ENCODE results near the gene NDNF. TPM values are rescaled to one million over a fixed set of nuclear protein-coding genes. Genes with fewer than 3 reads are reported as not detected.

The NDNF gene
- total and polyA plus RNA-seq, 2 donors = 2.8 to 3.1 TPM

- no peak overlapping the region for H3K27ac ChIP-seq (ENCODE audit: low read depth in 1 of 2, low read length in 1 of 2)
- H3K4me1 ChIP-seq (ENCODE audit: control insufficient read depth in 2 of 2, insufficient read depth in 2 of 2, low read length in 2 of 2) = no peaks in the 10 kb centered on the region
- no peak overlapping the region for H3K4me3 ChIP-seq (ENCODE audit: low read length in 2 of 2)
- H3K27me3 ChIP-seq (ENCODE audit: control insufficient read depth in 2 of 2, insufficient read depth in 1 of 2, low read length in 1 of 2) = no peaks in the 10 kb centered on the region
- H3K36me3 ChIP-seq (ENCODE audit: control insufficient read depth in 2 of 2, insufficient read depth in 2 of 2, low read length in 1 of 2) = no peaks in the 10 kb centered on the region
- no peaks in the 10 kb centered on the region for H3K9me3 ChIP-seq (ENCODE audit: control insufficient read depth in 2 of 2, insufficient read depth in 1 of 2, low read length in 1 of 2)
- 61% methylated on average over 2 of the region's 2 CpGs for WGBS
- no peak for DNase-seq (ENCODE audit: low read depth in 6 of 9, low spot score in 9 of 9)
These were observed 25.9 kb upstream of the NDNF start for GRCh38 chr4:121098266-121098665.

- H3K4me3 ChIP-seq (ENCODE audit: low read length in 2 of 2) = no peak overlapping the region
- no peaks in the 10 kb centered on the region for H3K36me3 ChIP-seq (ENCODE audit: control insufficient read depth in 2 of 2, insufficient read depth in 2 of 2, low read length in 1 of 2)
These were observed 24.3 kb upstream of the NDNF start for GRCh38 chr4:121096629-121097028.

GRCh38 chr4:121096191-121096590, 23.9 kb upstream of the NDNF start:
- Histone ChIP-seq H3K36me3 (ENCODE audit: control insufficient read depth in 2 of 2, insufficient read depth in 2 of 2, low read length in 1 of 2) (no peaks in the 10 kb centered on the region), H3K4me3 (ENCODE audit: low read length in 2 of 2) (no peak overlapping the region), H3K27ac (ENCODE audit: low read depth in 1 of 2, low read length in 1 of 2) (no peak overlapping the region), H3K27me3 (ENCODE audit: control insufficient read depth in 2 of 2, insufficient read depth in 1 of 2, low read length in 1 of 2) (no peaks in the 10 kb centered on the region), H3K4me1 (ENCODE audit: control insufficient read depth in 2 of 2, insufficient read depth in 2 of 2, low read length in 2 of 2) (no peaks in the 10 kb centered on the region), H3K9me3 (ENCODE audit: control insufficient read depth in 2 of 2, insufficient read depth in 1 of 2, low read length in 1 of 2) (no peaks in the 10 kb centered on the region)
- DNase-seq (ENCODE audit: low read depth in 6 of 9, low spot score in 9 of 9) = no peak

More at GRCh38 chr4:121096629-121097028, 24.3 kb upstream of the NDNF start:
- H3K27me3 ChIP-seq (ENCODE audit: control insufficient read depth in 2 of 2, insufficient read depth in 1 of 2, low read length in 1 of 2) = no peaks in the 10 kb centered on the region
- H3K27ac ChIP-seq (ENCODE audit: low read depth in 1 of 2, low read length in 1 of 2) = no peak overlapping the region
- peak in 2 of 9 donors; percentile 14 to 53 for DNase-seq (ENCODE audit: low read depth in 6 of 9, low spot score in 9 of 9)
- H3K9me3 ChIP-seq (ENCODE audit: control insufficient read depth in 2 of 2, insufficient read depth in 1 of 2, low read length in 1 of 2) = no peaks in the 10 kb centered on the region
- WGBS = 44% methylated on average over 2 of the region's 2 CpGs
- no peaks in the 10 kb centered on the region for H3K4me1 ChIP-seq (ENCODE audit: control insufficient read depth in 2 of 2, insufficient read depth in 2 of 2, low read length in 2 of 2)

GRCh38 chr4:121094297-121094966, 22.1 kb upstream of the NDNF start:
- 95% methylated on average over 3 of the region's 3 CpGs for WGBS
- H3K9me3 ChIP-seq (ENCODE audit: control insufficient read depth in 2 of 2, insufficient read depth in 1 of 2, low read length in 1 of 2) = no peaks in the 10 kb centered on the region

GRCh38 chr4:121093261-121093660, 20.9 kb upstream of the NDNF start:
- Histone ChIP-seq H3K9me3 (ENCODE audit: control insufficient read depth in 2 of 2, insufficient read depth in 1 of 2, low read length in 1 of 2) (no peaks in the 10 kb centered on the region), H3K4me3 (ENCODE audit: low read length in 2 of 2) (no peak overlapping the region), H3K27ac (ENCODE audit: low read depth in 1 of 2, low read length in 1 of 2) (no peak overlapping the region), H3K4me1 (ENCODE audit: control insufficient read depth in 2 of 2, insufficient read depth in 2 of 2, low read length in 2 of 2) (no peaks in the 10 kb centered on the region), H3K36me3 (ENCODE audit: control insufficient read depth in 2 of 2, insufficient read depth in 2 of 2, low read length in 1 of 2) (no peaks in the 10 kb centered on the region), H3K27me3 (ENCODE audit: control insufficient read depth in 2 of 2, insufficient read depth in 1 of 2, low read length in 1 of 2) (no peaks in the 10 kb centered on the region)
- no peak for DNase-seq (ENCODE audit: low read depth in 6 of 9, low spot score in 9 of 9)

More at GRCh38 chr4:121094297-121094966, 22.1 kb upstream of the NDNF start:
- Histone ChIP-seq H3K36me3 (ENCODE audit: control insufficient read depth in 2 of 2, insufficient read depth in 2 of 2, low read length in 1 of 2) (no peaks in the 10 kb centered on the region), H3K27me3 (ENCODE audit: control insufficient read depth in 2 of 2, insufficient read depth in 1 of 2, low read length in 1 of 2) (no peaks in the 10 kb centered on the region), H3K27ac (ENCODE audit: low read depth in 1 of 2, low read length in 1 of 2) (no peak overlapping the region), H3K4me3 (ENCODE audit: low read length in 2 of 2) (no peak overlapping the region), H3K4me1 (ENCODE audit: control insufficient read depth in 2 of 2, insufficient read depth in 2 of 2, low read length in 2 of 2) (no peaks in the 10 kb centered on the region)
- no peak for DNase-seq (ENCODE audit: low read depth in 6 of 9, low spot score in 9 of 9)

- H3K27ac ChIP-seq (ENCODE audit: low read depth in 1 of 2, low read length in 1 of 2) = no peak overlapping the region
- H3K4me3 ChIP-seq (ENCODE audit: low read length in 2 of 2) = no peak overlapping the region
- H3K36me3 ChIP-seq (ENCODE audit: control insufficient read depth in 2 of 2, insufficient read depth in 2 of 2, low read length in 1 of 2) = no peaks in the 10 kb centered on the region
- H3K9me3 ChIP-seq (ENCODE audit: control insufficient read depth in 2 of 2, insufficient read depth in 1 of 2, low read length in 1 of 2) = no peaks in the 10 kb centered on the region
- no peaks in the 10 kb centered on the region for H3K4me1 ChIP-seq (ENCODE audit: control insufficient read depth in 2 of 2, insufficient read depth in 2 of 2, low read length in 2 of 2)
- H3K27me3 ChIP-seq (ENCODE audit: control insufficient read depth in 2 of 2, insufficient read depth in 1 of 2, low read length in 1 of 2) = no peaks in the 10 kb centered on the region
- no peak for DNase-seq (ENCODE audit: low read depth in 6 of 9, low spot score in 9 of 9)
These were observed 19.6 kb upstream of the NDNF start for GRCh38 chr4:121091941-121092340.

- DNase-seq (ENCODE audit: low read depth in 6 of 9, low spot score in 9 of 9) = no peak
- Histone ChIP-seq H3K4me1 (ENCODE audit: control insufficient read depth in 2 of 2, insufficient read depth in 2 of 2, low read length in 2 of 2) (no peaks in the 10 kb centered on the region), H3K4me3 (ENCODE audit: low read length in 2 of 2) (no peak overlapping the region), H3K36me3 (ENCODE audit: control insufficient read depth in 2 of 2, insufficient read depth in 2 of 2, low read length in 1 of 2) (no peaks in the 10 kb centered on the region), H3K27ac (ENCODE audit: low read depth in 1 of 2, low read length in 1 of 2) (no peak overlapping the region), H3K9me3 (ENCODE audit: control insufficient read depth in 2 of 2, insufficient read depth in 1 of 2, low read length in 1 of 2) (no peaks in the 10 kb centered on the region), H3K27me3 (ENCODE audit: control insufficient read depth in 2 of 2, insufficient read depth in 1 of 2, low read length in 1 of 2) (no peaks in the 10 kb centered on the region)
- WGBS = 97% methylated on average over 4 of the region's 4 CpGs
These were observed 16.5 kb upstream of the NDNF start for GRCh38 chr4:121088867-121089266.

- Histone ChIP-seq H3K27ac (ENCODE audit: low read depth in 1 of 2, low read length in 1 of 2) (no peak overlapping the region), H3K36me3 (ENCODE audit: control insufficient read depth in 2 of 2, insufficient read depth in 2 of 2, low read length in 1 of 2) (no peaks in the 10 kb centered on the region), H3K4me1 (ENCODE audit: control insufficient read depth in 2 of 2, insufficient read depth in 2 of 2, low read length in 2 of 2) (no peaks in the 10 kb centered on the region), H3K27me3 (ENCODE audit: control insufficient read depth in 2 of 2, insufficient read depth in 1 of 2, low read length in 1 of 2) (peaks cover 14 to 23% of the 10 kb centered on the region in 2 donors), H3K4me3 (ENCODE audit: low read length in 2 of 2) (no peak overlapping the region), H3K9me3 (ENCODE audit: control insufficient read depth in 2 of 2, insufficient read depth in 1 of 2, low read length in 1 of 2) (no peaks in the 10 kb centered on the region)
- no peak for DNase-seq (ENCODE audit: low read depth in 6 of 9, low spot score in 9 of 9)
- WGBS = 80% methylated on average over 1 of the region's 1 CpG
These were observed 7.0 kb upstream of the NDNF start for GRCh38 chr4:121079376-121079775.

GRCh38 chr4:121077496-121077895, 5.2 kb upstream of the NDNF start:
- Histone ChIP-seq H3K36me3 (ENCODE audit: control insufficient read depth in 2 of 2, insufficient read depth in 2 of 2, low read length in 1 of 2) (no peaks in the 10 kb centered on the region), H3K4me1 (ENCODE audit: control insufficient read depth in 2 of 2, insufficient read depth in 2 of 2, low read length in 2 of 2) (peaks cover 0 to 5% of the 10 kb centered on the region in 2 donors), H3K9me3 (ENCODE audit: control insufficient read depth in 2 of 2, insufficient read depth in 1 of 2, low read length in 1 of 2) (no peaks in the 10 kb centered on the region), H3K27me3 (ENCODE audit: control insufficient read depth in 2 of 2, insufficient read depth in 1 of 2, low read length in 1 of 2) (peaks cover 25 to 39% of the 10 kb centered on the region in 2 donors), H3K4me3 (ENCODE audit: low read length in 2 of 2) (no peak overlapping the region), H3K27ac (ENCODE audit: low read depth in 1 of 2, low read length in 1 of 2) (no peak overlapping the region)
- DNase-seq (ENCODE audit: low read depth in 6 of 9, low spot score in 9 of 9) = no peak
- WGBS = 94% methylated on average over 5 of the region's 5 CpGs
